Measurements from ENCODE around the gene ERMP1.

DNA sequence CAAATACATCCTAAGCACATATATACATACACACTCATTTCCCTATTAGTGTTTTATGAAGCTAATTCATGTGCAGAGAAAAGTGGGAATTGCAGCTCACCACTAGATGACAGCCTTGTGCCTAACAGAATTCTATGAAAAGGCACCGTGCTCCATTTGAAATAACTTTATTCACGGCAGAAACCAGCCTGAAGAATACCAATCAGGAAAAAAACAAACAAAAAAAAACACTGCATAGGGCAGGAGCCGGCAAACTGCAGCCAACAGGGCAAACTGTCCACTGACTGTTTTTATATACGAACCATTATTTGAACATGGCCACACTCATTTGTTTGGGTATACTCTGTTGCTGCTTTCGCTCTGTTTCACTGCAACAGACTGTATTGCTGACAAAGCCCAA is 33.6 kb downstream of the ERMP1 start:
- TF ChIP-seq, protein P1, sequence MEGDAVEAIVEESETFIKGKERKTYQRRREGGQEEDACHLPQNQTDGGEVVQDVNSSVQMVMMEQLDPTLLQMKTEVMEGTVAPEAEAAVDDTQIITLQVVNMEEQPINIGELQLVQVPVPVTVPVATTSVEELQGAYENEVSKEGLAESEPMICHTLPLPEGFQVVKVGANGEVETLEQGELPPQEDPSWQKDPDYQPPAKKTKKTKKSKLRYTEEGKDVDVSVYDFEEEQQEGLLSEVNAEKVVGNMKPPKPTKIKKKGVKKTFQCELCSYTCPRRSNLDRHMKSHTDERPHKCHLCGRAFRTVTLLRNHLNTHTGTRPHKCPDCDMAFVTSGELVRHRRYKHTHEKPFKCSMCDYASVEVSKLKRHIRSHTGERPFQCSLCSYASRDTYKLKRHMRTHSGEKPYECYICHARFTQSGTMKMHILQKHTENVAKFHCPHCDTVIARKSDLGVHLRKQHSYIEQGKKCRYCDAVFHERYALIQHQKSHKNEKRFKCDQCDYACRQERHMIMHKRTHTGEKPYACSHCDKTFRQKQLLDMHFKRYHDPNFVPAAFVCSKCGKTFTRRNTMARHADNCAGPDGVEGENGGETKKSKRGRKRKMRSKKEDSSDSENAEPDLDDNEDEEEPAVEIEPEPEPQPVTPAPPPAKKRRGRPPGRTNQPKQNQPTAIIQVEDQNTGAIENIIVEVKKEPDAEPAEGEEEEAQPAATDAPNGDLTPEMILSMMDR (conservative IDR thresholded peaks at IDR 0.05; ENCODE audit: low read length), result peak; percentile 92
- TF ChIP-seq EZH2phosphoT487 (IDR thresholded peaks at IDR 0.05; ENCODE audit: borderline replicate concordance), result no peak

Measured in Loucy (cell line).